ENCODE measurements around the gene ABCA8. TPM values are rescaled to one million over a fixed set of nuclear protein-coding genes. Genes with fewer than 3 reads are reported as not detected.
A peak's percentile ranks its signal among the peaks of the same experiment; 100 is the strongest.

Gene ABCA8
- total and polyA plus RNA-seq, 10 of the 15 experiments (the other 5 are each of a cell fraction or from before 2014, with no cell fraction given) = 0.05 to 0.15 TPM; not detected in 8

DNA sequence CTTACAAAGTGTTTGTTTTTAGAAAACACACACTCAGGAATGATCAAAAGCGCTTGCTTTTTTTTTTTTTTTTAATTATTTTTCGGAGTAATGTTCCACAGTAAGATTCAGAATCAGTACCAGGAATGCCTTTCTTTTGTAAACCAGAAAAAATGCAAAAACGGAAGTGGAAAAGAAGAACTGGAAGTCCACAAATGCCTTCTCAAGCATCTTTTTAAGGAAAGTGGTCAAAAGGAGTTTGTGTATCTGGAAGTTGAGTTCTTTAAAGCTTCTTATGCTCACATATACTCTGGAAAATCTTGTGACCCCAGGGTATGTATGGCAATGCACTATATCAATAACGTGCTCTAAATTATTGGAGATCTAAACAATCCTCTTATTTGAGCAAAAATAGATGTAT is 126.0 kb downstream of the ABCA8 start:
- Histone ChIP-seq H3K9ac (ENCODE audit: control insufficient read depth, insufficient read depth, low read length) (no peak overlapping the region), H3K4me1 (ENCODE audit: control insufficient read depth, insufficient read depth, low read length) (no peaks in the 10 kb centered on the region), H3K9me3 (replicated peaks; ENCODE audit: control insufficient read depth, insufficient read depth, low read length) (no peaks in the 10 kb centered on the region), H3K4me2 (ENCODE audit: control insufficient read depth, insufficient read depth) (no peak overlapping the region), H3K79me2 (ENCODE audit: control insufficient read depth, insufficient read depth, low read length) (no peaks in the 10 kb centered on the region), H3K4me3 (no peak overlapping the region), H3K36me3 (ENCODE audit: control insufficient read depth in 2 of 2, insufficient read depth in 2 of 2, low read length in 1 of 2) (no peaks in the 10 kb centered on the region), H4K20me1 (ENCODE audit: control insufficient read depth, insufficient read depth) (no peaks in the 10 kb centered on the region), H3K27ac (ENCODE audit: control insufficient read depth, insufficient read depth) (no peak overlapping the region), H3K27me3 (replicated peaks in 1 of 2; ENCODE audit: control insufficient read depth in 2 of 2, insufficient read depth in 2 of 2, low read length in 1 of 2) (no peaks in the 10 kb centered on the region), H2AFZ (ENCODE audit: control insufficient read depth, low read depth, low read length) (no peak overlapping the region)
- TF ChIP-seq KDM1A (IDR thresholded peaks at IDR 0.05; ENCODE audit: borderline replicate concordance) = no peak
- TF ChIP-seq SPI1 (IDR thresholded peaks at IDR 0.05; ENCODE audit: borderline replicate concordance, insufficient read depth, low read depth, low read length) = 0 out of 2 replicates have a peak, but pooled peaks have one; percentile 10
- SMC1A ChIA-PET (ENCODE audit: uncharacterized antibody, unreplicated experiment) = interaction anchor here (0.9 kb wide), 1 partner anchor 82 kb away, joined by 3 read pairs; no protein-coding TSS in a partner anchor
- DNase-seq (ENCODE audit: low read depth, low spot score) = no peak
- ATAC-seq = no peak
- POLR2A ChIA-PET = interaction anchor here (1.2 kb wide), 1 partner anchor 13 kb away, joined by 4 read pairs; no protein-coding TSS in a partner anchor
- no peak for FAIRE-seq
- BruUV-seq (replicated peaks) = no TSS peak
- 23% methylated on average over 4 of the region's 4 CpGs for WGBS (ENCODE audit: insufficient coverage, insufficient replicate concordance, low lambda C conversion rate, missing lambda C conversion rate)
- CTCF ChIA-PET = no interaction called here
- in situ Hi-C loops (cut with MboI) (no loop called here), intact Hi-C loops (cut with micrococcal nuclease; ENCODE audit: unreplicated experiment) (no loop called here)
- RAD21 ChIA-PET (ENCODE audit: unreplicated experiment) = no interaction called here

DNA sequence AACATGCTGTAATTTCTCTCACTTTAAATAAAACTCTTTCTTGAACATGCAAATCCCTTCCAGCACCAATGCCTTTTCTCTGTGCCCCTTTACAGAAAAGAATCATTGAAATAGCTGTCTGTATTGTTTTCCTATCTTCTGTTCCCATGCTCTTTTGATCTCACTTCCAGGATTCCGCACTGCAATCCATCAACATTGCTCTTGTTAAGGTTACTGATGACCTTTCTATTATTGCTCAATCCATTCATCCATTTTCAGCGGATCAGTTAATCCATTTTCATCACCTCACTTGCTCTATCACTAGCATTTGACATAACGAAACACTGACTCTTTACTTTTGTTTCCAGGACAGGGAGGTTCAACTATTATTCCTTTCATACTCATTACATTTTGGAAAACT is 130.5 kb downstream of the ABCA8 start:
- DNase-seq (ENCODE audit: low read depth, low spot score) = no peak
- H3K27ac ChIP-seq (ENCODE audit: control insufficient read depth, insufficient read depth) = no peak overlapping the region
- H3K27me3 ChIP-seq (replicated peaks in 1 of 2; ENCODE audit: control insufficient read depth in 2 of 2, insufficient read depth in 2 of 2, low read length in 1 of 2) = no peaks in the 10 kb centered on the region
- no peak for ATAC-seq
- no peak overlapping the region for H3K9ac ChIP-seq (ENCODE audit: control insufficient read depth, insufficient read depth, low read length)
- H3K9me3 ChIP-seq (replicated peaks; ENCODE audit: control insufficient read depth, insufficient read depth, low read length) = no peaks in the 10 kb centered on the region
- CTCF ChIA-PET = no interaction called here
- 64% methylated on average over 3 of the region's 3 CpGs for WGBS (ENCODE audit: insufficient coverage, insufficient replicate concordance, low lambda C conversion rate, missing lambda C conversion rate)
- POLR2A ChIA-PET = no interaction called here
- H4K20me1 ChIP-seq (ENCODE audit: control insufficient read depth, insufficient read depth) = no peaks in the 10 kb centered on the region
- no peak overlapping the region for H3K4me3 ChIP-seq
- H3K4me2 ChIP-seq (ENCODE audit: control insufficient read depth, insufficient read depth) = no peak overlapping the region
- SMC1A ChIA-PET (ENCODE audit: uncharacterized antibody, unreplicated experiment) = no interaction called here
- RAD21 ChIA-PET (ENCODE audit: unreplicated experiment) = no interaction called here
- in situ Hi-C loops (cut with MboI) (no loop called here), intact Hi-C loops (cut with micrococcal nuclease; ENCODE audit: unreplicated experiment) (no loop called here)
- no peaks in the 10 kb centered on the region for H3K79me2 ChIP-seq (ENCODE audit: control insufficient read depth, insufficient read depth, low read length)
- no peak overlapping the region for H2AFZ ChIP-seq (ENCODE audit: control insufficient read depth, low read depth, low read length)
- BruUV-seq (replicated peaks) = no TSS peak
- H3K4me1 ChIP-seq (ENCODE audit: control insufficient read depth, insufficient read depth, low read length) = no peaks in the 10 kb centered on the region
- no peak for FAIRE-seq
- H3K36me3 ChIP-seq (ENCODE audit: control insufficient read depth in 2 of 2, insufficient read depth in 2 of 2, low read length in 1 of 2) = no peaks in the 10 kb centered on the region
- TF ChIP-seq, protein P1, sequence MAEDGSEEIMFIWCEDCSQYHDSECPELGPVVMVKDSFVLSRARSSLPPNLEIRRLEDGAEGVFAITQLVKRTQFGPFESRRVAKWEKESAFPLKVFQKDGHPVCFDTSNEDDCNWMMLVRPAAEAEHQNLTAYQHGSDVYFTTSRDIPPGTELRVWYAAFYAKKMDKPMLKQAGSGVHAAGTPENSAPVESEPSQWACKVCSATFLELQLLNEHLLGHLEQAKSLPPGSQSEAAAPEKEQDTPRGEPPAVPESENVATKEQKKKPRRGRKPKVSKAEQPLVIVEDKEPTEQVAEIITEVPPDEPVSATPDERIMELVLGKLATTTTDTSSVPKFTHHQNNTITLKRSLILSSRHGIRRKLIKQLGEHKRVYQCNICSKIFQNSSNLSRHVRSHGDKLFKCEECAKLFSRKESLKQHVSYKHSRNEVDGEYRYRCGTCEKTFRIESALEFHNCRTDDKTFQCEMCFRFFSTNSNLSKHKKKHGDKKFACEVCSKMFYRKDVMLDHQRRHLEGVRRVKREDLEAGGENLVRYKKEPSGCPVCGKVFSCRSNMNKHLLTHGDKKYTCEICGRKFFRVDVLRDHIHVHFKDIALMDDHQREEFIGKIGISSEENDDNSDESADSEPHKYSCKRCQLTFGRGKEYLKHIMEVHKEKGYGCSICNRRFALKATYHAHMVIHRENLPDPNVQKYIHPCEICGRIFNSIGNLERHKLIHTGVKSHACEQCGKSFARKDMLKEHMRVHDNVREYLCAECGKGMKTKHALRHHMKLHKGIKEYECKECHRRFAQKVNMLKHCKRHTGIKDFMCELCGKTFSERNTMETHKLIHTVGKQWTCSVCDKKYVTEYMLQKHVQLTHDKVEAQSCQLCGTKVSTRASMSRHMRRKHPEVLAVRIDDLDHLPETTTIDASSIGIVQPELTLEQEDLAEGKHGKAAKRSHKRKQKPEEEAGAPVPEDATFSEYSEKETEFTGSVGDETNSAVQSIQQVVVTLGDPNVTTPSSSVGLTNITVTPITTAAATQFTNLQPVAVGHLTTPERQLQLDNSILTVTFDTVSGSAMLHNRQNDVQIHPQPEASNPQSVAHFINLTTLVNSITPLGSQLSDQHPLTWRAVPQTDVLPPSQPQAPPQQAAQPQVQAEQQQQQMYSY (CRISPR knock-in tag; IDR thresholded peaks at IDR 0.05) = no peak
- TF ChIP-seq CHD2 (IDR thresholded peaks at IDR 0.05; ENCODE audit: borderline replicate concordance, low read depth, low read length) (no peak), IKZF2 (IDR thresholded peaks at IDR 0.05) (no peak), PAX5 (IDR thresholded peaks at IDR 0.05; ENCODE audit: borderline replicate concordance, low read depth, low read length) (no peak), RBBP5 (conservative IDR thresholded peaks at IDR 0.05) (no peak), MYC (IDR thresholded peaks at IDR 0.05; ENCODE audit: insufficient read depth, insufficient read length, insufficient replicate concordance, low read length, severe bottlenecking) (no peak), RFX5 (IDR thresholded peaks at IDR 0.05; ENCODE audit: low read depth, low read length) (no peak), MEF2A (IDR thresholded peaks at IDR 0.05; ENCODE audit: insufficient read depth, low read depth, low read length) (no peak), BCL11A (IDR thresholded peaks at IDR 0.05; ENCODE audit: low read depth, low read length) (no peak), CHD4 (IDR thresholded peaks at IDR 0.05) (no peak)
- TF ChIP-seq, protein P2, sequence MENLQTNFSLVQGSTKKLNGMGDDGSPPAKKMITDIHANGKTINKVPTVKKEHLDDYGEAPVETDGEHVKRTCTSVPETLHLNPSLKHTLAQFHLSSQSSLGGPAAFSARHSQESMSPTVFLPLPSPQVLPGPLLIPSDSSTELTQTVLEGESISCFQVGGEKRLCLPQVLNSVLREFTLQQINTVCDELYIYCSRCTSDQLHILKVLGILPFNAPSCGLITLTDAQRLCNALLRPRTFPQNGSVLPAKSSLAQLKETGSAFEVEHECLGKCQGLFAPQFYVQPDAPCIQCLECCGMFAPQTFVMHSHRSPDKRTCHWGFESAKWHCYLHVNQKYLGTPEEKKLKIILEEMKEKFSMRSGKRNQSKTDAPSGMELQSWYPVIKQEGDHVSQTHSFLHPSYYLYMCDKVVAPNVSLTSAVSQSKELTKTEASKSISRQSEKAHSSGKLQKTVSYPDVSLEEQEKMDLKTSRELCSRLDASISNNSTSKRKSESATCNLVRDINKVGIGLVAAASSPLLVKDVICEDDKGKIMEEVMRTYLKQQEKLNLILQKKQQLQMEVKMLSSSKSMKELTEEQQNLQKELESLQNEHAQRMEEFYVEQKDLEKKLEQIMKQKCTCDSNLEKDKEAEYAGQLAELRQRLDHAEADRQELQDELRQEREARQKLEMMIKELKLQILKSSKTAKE (IDR thresholded peaks at IDR 0.05; ENCODE audit: low read depth, poor library complexity, severe bottlenecking) = no peak

All from GM12878 (cell line).